NT2/D1 (cell line): ENCODE data around the gene USH2A.

Source experiments
- SUZ12 ChIP-seq: IDR thresholded peaks from 2 replicates; pipeline ENCODE4 v1.6.1; 2011; ENCODE audit not compliant: insufficient read length, insufficient read depth; ENCODE audit errors: extremely low read depth
- YY1 ChIP-seq: IDR thresholded peaks from 2 replicates; pipeline ENCODE4 v1.6.1; 2011; ENCODE audit not compliant: insufficient read length, insufficient read depth
- ZNF274 ChIP-seq: IDR thresholded peaks from 2 replicates; pipeline ENCODE4 v1.6.1; 2011; ENCODE audit warnings: mild to moderate bottlenecking, low read depth, low read length

- TF ChIP-seq SUZ12 = no peak
- TF ChIP-seq ZNF274 = no peak
- TF ChIP-seq YY1 = no peak
Measured at GRCh38 chr1:215824245-215824644, 599.0 kb downstream of the USH2A start.
